ENCODE results near the gene TTYH1. TPM values are rescaled to one million over a fixed set of nuclear protein-coding genes. Genes with fewer than 3 reads are reported as not detected.
A peak's percentile ranks its signal among the peaks of the same experiment; 100 is the strongest.

The TTYH1 gene
- total and polyA plus RNA-seq, 2 of the 8 experiments (the other 6 are each of a cell fraction or from before 2014, with no cell fraction given) = 26.7 to 46.5 TPM

- TF ChIP-seq CTCF (IDR thresholded peaks at IDR 0.05; ENCODE audit: control extremely low read depth in 1 of 3, insufficient read depth in 1 of 3, low read depth in 1 of 3, low read length in 3 of 3) (peak; percentile 44 to 65 (median 55)), SRF (IDR thresholded peaks at IDR 0.05; ENCODE audit: low read depth, low read length) (no peak), SP1 (IDR thresholded peaks at IDR 0.05; ENCODE audit: low read depth, low read length) (no peak), POU5F1 (IDR thresholded peaks at IDR 0.05; ENCODE audit: low read depth, low read length) (no peak), SP2 (IDR thresholded peaks at IDR 0.05; ENCODE audit: low read length) (no peak), TEAD4 (IDR thresholded peaks at IDR 0.05; ENCODE audit: low read depth, low read length) (no peak), ATF3 (IDR thresholded peaks at IDR 0.05; ENCODE audit: insufficient read depth, low read depth, low read length) (no peak), CBX5 (IDR thresholded peaks at IDR 0.05; ENCODE audit: low read depth, low read length) (no peak), GABPA (IDR thresholded peaks at IDR 0.05; ENCODE audit: borderline replicate concordance, insufficient read depth, low read length) (0 out of 2 replicates have a peak, but pooled peaks have one; percentile 47), BACH1 (IDR thresholded peaks at IDR 0.05; ENCODE audit: low read length) (no peak), SIRT6 (IDR thresholded peaks at IDR 0.05; ENCODE audit: low read length) (no peak), SP4 (IDR thresholded peaks at IDR 0.05; ENCODE audit: low read length) (no peak), NRF1 (IDR thresholded peaks at IDR 0.05; ENCODE audit: low read depth, low read length) (no peak), EP300 (IDR thresholded peaks at IDR 0.05; ENCODE audit: borderline replicate concordance in 1 of 2, low read depth in 2 of 2, low read length in 2 of 2) (no peak), HDAC2 (IDR thresholded peaks at IDR 0.05; ENCODE audit: borderline replicate concordance in 1 of 2, low read depth in 2 of 2, low read length in 2 of 2) (no peak), PHF8 (conservative IDR thresholded peaks at IDR 0.05; ENCODE audit: low read depth, low read length) (peak; percentile 47), EZH2 (IDR thresholded peaks at IDR 0.05; ENCODE audit: low read depth, low read length, severe bottlenecking) (no peak), TCF12 (IDR thresholded peaks at IDR 0.05; ENCODE audit: low read depth, low read length) (no peak), POLR2A (IDR thresholded peaks at IDR 0.05; ENCODE audit: control extremely low read depth in 1 of 2, low read depth in 2 of 2, low read length in 2 of 2) (peak; percentile 52 to 54)
- TF ChIP-seq, protein P1, sequence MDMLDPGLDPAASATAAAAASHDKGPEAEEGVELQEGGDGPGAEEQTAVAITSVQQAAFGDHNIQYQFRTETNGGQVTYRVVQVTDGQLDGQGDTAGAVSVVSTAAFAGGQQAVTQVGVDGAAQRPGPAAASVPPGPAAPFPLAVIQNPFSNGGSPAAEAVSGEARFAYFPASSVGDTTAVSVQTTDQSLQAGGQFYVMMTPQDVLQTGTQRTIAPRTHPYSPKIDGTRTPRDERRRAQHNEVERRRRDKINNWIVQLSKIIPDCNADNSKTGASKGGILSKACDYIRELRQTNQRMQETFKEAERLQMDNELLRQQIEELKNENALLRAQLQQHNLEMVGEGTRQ (IDR thresholded peaks at IDR 0.05; ENCODE audit: low read length) = no peak
Observed at GRCh38 chr19:54462655-54463530, 47.6 kb downstream of the TTYH1 start (continued).

Data from H1 (cell line).